ENCODE measurements around the gene TRERF1.

GRCh38 chr6:42331019-42331418 lies 120.7 kb downstream of the TRERF1 start:
- TF ChIP-seq CTCF (IDR thresholded peaks at IDR 0.05) (no peak), POLR2AphosphoS5 (IDR thresholded peaks at IDR 0.05) (no peak), POLR2A (IDR thresholded peaks at IDR 0.05) (no peak)

Measured in suprapubic skin (tissue), 4 donors.